IPS-NIHi7 (cell line): Measurements from ENCODE around the gene SMIM41.
"Not testable (repeated sequence)": the region's sequence is repeated elsewhere in the genome, so short reads cannot be mapped to it uniquely, and the experiment has no call there.

ENCODE experiments used
- DNase-seq: peaks from one replicate; pipeline ENCODE4 v3.0.0; 2012; ENCODE audit warnings: mixed read lengths; ENCODE audit errors: extremely low spot score

Gene SMIM41

DNA sequence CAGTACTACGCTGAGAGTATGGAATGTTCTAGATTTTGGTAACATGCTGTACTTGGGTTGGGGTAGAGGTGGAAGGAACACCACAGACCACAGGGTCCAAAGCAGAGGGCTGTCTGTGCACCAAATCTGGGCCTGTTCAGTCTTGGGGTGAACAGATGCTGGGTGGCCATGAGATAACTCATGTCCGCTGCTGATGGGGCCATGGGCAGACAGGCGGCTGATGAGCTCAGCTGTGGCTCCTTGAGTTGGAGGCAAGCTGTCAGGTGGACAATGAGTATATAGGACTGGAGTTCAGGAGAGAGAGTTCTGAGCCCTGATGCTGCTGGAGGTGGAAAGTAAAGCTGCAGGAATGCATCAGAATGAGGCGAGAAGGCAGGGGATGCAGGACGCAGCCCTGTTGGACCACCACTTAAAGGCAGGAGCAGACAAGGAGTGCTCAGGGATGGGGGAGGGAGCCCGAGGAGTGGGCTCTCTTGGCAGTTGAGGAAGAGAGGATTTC, 6.2 kb downstream of the SMIM41 start:
- DNase-seq = peak; percentile 4

DNA sequence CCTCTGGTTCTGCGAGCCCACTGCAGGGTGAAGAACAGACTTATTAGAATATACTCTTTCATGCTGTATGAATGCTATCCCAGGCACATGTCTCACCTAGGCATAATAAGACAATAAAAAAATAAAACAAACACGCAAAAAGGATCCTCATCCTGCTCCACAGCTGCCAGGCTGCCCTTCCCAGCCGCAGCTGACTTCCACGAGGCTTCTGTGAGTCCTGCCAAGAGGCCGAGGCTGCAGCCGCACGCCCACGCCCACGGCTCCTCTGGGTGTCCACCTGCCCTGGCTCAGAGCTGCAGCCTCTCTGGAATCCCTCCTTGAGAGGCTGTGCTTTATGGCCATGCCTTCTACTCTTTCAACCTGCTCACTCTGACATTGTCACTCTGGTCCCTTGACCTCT, 6.9 kb downstream of the SMIM41 start:
- peak; percentile 5 for DNase-seq

DNA sequence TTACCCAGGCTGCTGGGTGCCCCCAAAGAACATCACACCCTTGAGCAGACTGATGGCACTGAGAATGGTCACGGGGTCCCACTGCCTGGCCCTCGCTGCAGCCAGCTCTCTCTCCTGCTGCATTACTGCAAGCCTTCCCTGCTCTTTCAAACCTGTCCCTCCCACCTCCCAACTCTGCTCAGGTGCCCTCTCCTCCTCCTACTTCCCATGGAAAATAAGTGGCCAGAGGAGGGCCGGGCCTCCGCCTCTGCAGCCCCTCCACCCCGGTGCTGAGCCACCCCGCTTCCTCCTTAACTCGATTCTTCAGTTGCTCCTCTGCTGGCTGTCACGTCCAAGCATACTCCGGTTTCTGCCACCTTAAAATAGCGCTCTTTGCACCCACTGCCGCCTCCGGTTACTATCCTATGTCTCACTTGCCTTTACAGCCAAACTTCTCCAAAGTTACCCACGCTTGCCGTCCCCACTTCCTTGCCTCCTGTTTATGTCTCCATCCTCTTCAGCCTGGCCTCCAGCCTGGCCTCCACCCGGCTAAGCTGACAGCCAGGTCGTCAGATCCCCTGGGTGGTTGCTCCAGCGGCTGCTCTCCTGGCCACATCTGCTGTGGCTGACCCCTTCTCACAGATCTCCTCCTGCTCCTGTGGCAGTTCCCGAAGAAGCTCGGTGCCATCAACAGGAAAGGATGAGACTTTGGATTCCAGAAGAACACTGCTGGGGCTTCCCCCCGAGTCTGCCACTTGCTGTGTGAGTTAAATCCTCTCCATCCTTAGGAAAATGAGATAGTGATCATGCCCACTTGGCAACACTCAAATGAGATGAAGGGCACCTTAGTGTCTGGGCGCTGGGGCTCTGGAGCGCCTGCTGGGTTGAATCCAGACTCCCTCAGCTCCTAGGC, 7.7 kb downstream of the SMIM41 start:
- DNase-seq = peak; percentile 15

DNA sequence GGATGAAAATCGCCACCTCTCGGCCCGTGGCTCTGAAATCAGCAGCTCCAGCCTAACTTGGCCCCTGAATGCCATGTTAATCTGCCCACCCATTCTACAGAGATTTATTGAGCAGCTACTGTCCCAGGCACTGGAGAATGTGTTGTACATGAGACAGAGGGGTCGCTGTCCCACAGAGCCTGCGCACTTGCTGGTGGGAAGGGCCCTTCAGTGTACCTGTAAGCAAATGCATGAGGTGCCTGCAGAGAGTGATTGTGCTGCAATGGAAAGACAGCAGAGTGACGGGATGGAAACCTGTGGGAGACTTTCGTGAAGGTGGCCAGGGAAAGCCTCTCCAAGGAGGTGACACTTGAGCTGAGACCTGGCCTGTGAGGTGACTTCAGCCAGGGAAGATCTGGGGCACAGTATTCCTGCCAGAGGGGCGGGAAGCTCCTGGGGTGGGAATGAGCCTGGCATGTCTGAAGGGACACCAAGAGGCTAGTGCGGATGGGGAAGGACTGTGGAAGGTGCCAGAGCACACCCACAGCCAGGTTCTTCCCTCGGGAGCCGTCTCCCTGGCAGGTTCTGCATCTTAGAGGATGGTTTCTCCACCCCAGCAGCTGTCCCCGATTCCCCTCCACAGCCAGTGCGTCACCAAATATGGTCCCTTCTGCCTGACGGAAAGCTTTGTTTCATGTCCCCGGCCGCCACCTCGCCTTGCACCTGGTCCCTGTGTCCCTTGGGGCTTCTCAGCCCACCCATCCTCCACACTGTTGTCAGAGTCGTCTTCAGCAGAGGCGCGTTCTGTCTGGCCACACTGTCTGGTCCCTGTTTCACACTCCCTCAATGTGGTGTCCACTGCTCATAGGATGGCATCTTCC, 8.7 kb downstream of the SMIM41 start:
- DNase-seq = peak; percentile 9

DNA sequence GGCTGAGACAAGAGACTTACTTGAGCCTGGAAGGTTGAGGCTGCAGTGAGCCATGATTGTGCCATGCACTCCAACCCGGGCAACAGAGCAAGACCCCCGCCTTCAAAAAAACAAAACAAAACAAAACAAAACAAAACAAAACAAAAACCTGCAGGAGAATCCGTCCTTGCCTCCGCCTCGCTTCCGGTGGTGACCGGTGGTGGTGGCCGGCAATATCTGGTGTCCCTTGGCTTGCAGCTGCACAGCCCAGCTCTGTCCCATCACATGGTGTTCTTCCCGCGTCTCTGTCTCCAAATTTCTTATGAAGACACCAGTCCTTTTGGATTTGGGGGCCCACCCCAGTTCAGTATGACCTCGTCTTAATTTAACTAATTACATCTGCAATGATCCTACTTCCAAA, 10.0 kb downstream of the SMIM41 start:
- DNase-seq = no peak

DNA sequence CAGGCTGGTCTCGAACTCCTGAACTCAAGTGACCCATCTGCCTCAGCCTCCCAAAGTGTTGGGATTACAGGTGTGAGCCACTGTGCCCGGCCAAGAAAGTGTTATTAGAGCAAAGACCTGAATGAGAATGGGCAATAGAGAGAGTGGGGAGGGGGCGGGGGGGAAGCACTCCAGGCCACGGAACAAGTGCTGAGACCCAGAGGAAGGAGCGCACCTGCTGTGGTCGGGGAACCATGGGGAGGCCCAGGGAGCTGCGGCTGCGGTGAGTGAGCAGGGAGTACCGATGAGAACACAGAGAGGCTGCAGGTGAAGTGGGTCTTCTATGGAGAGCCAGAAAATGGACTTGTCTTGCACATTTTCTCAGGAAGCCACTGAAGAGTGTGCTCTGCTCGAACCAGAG, 10.8 kb downstream of the SMIM41 start:
- DNase-seq = peak; percentile 6

DNA sequence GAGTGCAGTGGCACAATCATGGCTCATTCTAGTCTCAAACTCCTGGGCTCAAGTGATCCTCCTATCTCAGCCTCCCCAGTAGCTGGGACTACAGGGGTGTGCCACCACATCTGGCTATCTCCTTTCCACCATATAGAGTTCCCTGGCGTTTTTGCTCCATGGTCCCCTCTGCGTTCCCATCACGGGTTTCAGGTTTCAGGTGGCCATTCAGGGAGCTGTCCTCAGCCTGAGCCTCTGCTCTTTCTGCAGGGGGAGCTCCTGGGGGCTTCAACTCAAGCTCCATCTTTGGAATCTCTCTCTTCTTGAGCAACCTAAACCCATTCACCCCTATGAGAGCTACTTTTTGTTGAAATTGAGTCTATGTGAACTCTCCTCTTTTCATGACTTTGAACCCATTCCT, 11.6 kb downstream of the SMIM41 start:
- peak; percentile 42 for DNase-seq

DNA sequence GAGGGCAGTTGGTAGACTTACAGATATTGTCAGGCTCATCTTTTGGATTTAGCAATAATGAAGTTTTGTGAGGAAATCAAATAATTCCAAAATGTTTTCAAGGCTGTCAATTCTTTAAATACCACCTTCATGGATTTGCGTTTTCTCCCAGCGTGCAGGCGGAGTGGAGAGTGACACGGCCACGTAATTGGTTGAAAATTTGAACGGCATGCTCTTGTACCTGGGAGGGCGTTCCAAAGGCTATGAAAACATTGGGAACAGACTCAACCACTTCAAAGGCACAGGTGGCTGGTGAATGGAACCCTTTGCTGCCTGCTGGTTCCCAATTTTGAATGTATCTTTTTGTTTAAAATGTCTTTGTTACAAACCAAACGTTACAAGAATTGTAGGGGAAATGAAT, 12.4 kb downstream of the SMIM41 start:
- peak; percentile 9 for DNase-seq

DNA sequence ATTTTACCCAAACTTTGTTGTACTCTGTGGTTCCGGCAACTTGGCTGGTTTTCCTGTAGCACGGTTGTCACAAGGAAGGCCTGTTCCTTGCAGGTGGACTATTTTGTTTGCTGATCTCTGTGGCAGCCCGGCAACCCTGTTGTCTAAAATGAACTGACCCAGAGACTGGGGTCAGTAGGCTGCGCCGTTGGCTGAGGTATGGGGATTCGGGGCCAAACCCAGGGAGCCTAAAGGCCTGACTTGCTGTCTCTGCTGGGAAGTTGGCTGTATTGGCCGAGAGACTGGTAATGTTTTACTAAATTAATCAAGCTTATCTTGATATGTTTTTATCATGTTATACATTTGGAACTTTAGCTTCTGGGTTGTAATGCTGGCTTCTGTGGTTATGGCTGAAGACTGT, 13.8 kb downstream of the SMIM41 start:
- peak; percentile 10 for DNase-seq

DNA sequence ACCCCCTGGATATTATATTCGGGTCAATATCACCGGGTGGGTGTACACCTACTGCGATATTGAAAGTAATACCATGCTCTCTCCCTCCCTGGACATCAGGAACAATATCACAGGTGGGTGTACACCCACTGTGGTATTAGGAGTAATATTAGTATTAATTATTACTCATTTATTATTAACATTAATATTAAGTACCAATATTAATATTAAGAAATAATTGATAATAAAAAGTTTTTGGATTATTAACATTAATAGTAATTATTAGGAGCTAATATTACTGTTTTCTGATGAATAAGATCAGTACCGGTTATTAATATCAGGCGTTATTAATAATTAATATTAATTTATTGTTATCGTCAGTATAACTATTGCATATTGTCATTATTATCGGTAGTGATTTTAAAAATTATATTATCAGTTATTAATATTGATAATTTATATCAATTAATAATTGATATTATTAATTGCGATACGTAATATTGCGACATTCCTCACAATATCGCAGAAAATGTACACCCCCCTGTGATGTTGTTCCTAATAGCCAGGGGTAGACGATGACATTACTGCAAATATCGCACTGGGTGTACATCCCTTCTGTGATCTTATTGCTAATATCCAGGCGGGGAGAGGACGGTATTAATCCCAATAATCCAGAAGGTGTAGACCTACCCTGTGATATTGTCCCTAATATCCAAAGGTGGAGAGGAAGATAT, 17.0 kb downstream of the SMIM41 start:
- DNase-seq = no peak

DNA sequence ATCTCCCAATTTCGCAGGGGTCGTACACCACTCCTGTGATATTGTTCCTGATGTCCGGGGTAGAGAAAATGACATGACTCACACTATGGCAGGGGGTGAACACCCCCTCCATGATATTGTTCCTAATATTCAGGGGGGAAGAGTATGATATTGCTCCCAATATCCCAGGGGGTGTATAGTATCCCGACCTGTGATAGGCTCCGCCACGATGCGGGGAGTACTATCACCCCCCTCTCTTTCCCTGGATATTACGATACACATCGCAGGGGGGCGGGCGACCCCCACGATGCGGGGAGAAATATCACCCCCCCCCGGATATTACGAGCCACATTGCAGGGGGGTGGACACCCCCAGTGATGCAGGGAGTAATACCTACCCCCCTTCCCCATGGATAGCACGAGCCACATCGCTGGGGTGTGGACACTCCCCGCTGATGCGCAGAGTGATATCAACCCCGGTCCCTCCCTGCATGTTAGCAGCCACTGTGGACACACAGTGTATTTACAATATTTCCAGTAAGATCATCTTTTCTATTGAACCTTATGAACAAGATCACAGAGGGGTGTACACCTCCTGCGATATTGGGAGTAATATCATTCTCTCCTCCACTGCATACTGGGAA, 17.7 kb downstream of the SMIM41 start:
- no peak for DNase-seq

DNA sequence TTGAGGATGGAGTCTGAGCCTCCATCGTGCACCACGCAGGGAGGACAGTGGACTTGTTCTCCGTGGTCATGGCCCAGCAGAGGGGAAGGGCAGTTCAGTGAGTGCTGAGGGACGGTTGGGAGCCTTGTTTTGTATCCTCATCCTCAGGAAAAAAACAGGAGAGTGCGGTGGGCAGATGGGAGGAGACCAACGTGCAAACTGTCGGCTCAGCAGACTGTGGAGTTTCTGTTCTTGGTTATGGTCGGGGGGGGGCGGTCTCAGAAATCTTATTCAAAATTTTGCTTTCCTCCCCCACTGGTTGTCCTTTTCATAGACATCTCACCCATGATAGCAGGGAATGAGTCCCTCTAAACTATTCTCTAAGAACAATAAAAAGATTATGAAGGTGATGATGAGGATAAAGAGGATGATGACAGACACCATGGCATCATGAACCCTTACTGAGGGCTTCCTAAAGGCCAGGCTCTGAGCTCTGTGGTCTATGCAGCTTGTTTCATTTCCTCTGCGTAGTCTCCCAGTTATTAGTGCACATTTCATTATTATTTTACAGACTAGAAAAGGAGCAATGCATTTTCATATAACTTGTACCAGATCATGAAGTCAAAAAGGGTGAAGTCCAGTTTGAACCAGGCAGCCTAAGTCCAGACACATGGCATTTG, 25.1 kb downstream of the SMIM41 start:
- DNase-seq = not testable (repeated sequence)

DNA sequence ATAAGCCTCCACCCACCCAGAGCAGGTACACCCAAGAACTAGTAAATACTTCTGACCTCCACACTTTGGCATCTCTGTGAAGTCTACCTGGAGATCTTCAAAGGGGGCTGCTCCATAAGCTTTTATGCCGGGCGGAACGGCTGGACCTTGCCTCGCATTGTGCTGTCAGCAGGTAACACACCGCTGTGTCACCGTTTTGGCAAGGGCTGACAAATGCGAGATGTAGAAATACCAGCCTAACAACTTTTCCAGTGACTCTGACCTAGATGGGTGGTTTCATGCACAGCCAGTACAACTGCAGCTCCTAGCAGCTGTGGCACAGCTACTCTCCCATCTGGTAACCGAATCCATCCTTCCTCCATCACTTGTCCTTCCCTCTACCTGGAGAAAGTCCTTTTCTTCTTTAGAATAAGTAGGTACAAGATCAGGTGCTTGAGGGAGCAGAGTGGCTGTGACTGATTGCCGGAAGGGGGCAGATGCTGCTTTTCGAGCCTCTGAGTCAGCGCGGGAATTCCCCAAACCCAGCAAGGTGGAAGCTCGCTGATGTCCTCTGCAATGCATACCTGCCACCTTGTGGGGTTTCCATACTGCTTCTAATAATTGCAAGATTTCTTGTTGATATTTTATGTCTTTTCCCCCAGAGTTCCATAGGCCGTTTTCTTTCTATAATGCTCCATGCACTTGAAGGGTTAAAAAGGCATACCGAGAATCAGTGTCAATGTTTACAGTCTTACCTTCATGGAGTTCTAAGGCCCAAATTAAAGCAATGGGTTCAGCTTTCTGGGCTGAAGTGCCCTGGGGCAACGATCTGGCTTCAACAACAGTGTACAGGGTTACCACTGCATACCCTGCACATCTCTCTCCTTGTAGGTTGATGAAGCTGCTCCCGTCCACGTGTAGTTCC, 37.0 kb downstream of the SMIM41 start:
- not testable (repeated sequence) for DNase-seq

DNA sequence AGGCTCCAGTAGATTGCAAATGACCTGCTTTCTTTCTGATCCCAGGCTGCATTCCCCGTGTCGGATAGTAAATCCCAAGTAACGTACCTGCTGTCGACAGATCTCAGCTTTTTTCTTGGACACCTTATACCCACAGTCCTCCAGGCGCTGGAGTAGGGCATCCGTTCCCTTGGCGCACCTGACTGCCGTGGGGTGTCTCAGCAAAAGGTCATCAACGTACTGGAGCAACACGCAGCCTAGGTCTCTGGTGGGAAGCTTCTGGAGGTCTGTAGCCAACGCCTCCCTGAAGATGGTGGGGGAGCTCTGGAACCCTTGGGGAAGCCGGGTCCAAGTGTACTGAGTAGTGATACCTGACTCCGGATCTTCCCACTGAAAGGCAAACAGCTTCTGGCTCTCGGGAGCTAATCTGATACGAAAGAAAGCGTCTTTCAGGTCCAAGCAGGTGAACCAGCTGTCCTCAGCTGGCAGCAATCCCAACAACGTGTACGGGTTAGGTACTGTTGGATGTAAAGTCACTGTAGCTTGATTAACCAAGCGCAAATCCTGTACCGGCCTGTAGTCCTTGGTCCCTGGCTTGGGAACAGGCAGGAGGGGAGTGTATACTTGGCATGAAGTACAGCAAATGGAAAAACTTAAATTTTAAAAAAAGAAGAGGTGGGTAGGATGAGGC, 38.4 kb downstream of the SMIM41 start:
- DNase-seq = not testable (repeated sequence)

DNA sequence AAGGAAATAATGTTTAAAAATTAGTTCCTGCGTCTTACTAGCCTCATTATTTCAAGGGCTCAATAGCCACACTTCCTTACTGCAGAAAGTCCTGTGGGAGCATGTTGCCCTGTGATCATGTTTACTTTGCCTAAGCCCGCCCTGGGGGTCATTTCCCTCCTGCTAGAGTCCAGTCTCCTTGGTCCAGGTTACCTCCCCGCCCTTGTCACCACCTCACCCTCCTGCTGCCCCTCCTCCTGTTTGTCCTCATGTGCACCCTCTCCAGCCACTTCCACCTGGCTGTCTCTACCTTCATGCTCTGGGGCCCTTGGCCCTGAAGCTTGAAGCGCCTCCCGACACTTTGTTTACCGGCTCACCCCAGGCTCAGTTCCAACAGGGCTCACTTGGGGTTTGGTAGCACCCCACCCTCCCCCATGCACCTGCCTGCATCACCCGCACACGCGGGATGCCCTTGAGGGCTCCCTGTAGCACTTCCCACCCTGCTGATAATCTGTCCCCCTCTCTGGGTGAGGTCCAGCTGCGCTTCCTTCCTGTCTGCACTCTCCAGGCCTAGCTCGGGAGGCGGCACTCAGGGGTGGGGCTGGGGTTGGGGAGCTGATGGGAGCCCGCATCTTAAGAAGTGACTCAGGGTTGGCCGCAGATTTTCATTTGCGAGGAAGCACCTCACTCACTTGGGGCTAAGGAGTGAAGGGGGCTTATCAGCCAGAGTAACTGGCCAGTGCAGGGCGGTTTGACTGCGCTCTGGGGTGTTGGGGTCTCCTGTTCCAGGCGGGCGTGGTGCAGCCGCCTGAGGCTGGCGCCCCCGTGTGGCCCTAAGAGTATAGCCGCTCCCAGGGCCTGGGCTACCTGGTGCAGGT, 40.1 kb downstream of the SMIM41 start:
- peak; percentile 91 for DNase-seq

DNA sequence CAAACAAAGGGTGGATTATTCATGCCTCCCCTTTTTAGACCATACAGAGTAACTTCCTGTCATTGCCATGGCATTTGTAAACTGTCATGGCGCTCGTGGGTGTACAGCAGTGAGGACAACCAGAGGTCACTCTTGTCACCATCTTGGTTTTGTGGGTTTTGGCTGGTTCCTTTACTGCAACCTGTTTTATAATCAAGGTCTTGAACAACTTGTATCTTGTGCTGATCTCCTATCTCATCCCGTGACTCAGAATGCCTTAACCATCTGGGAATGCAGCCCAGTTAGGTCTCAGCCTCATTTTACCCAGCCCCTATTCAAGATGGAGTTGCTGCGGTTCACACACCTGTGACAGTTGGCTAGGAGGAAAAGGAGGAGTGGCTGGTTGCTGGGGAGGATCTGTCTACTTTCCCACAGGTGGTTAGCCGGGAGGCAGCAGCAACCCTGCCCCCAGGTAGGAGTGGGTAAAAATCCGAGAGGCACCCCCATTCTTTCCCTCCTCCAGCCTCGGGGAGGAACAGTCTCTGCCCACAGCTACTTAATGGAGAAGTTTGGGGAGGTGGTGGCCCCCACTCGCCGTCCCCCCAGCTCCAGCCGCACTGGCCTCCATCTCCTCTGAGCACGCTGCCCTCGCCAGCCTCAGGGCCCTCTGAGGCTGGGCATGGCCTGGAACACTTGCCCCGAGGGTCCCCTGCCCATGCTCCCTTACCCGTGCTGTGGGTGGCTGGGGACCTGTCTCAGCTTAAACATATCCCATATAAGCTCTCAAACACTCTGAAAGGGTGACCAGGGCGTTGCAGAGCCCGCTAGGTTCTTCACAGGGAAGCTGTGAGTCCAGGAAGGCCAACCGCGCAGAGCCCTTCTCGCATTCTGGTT, 41.7 kb downstream of the SMIM41 start:
- no peak for DNase-seq

DNA sequence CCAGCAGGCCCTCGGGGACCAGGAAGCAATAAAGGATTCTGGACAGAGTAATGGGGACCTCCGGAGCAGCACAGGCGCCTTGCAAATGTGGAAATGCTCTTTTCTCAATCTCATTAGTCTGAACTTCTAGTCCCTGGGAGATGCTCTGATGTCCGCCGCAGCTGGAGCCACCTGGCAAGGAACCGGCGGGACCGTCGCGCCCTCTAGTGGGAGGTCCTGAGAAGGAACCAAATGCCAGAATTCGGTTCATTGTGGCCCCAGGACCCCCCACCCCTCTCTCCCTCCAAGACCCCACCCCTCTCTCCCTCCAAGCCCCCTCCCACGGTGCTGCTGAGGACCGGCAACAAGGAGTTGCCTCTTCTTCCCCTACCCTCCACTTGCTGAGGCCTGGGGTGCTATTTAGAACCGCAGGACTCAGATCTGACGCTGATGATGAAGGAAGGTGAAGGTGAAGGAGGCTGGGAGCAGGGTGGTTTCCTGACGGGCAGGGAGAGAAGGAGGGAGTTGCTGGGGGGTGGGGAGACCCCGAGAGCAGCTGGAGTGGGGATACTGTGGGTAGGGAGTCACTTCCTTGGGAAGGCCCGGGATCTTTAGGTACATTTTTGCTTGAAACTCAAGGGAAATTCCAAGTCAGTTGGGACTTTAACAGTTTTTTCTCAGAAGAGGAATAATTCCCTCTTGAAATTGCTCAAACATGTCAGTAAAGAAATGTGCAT, 42.5 kb downstream of the SMIM41 start:
- DNase-seq = peak; percentile 84
